GM12878 (cell line): ENCODE measurements around the gene GLS. TPM values are rescaled to one million over a fixed set of nuclear protein-coding genes. Genes with fewer than 3 reads are reported as not detected.

Experiments used
- ATAC-seq: fragments of 200-7000 bp; cut with Tn5 transposase; 3 replicates; pipeline ENCODE4 v1.9.1; 2020; ENCODE audit warnings: mild to moderate bottlenecking, moderate library complexity
- BruUV-seq: library from RNA; stranded (reverse); fragments of 400-500 nt; replicated peaks from 2 replicates; lab custom pipeline; 2021; lab: Mats Ljungman, UMichigan
- CTCF ChIA-PET: fragments of 300-600 bp; sonication (Branson Sonifier 250); formaldehyde crosslinking; extraction: SDS; loops from one replicate; lab custom pipeline; 2021; ENCODE audit warnings: inconsistent platforms; lab: Yijun Ruan, JAX
- POLR2A ChIA-PET: fragments of 350-600 bp; formaldehyde crosslinking; extraction: SDS; loops from one replicate; lab custom pipeline; 2021; ENCODE audit warnings: inconsistent platforms; lab: Charles Lee
- RAD21 ChIA-PET: fragments of 300-600 bp; sonication (Branson Sonifier 250); formaldehyde crosslinking; loops from one replicate; lab custom pipeline; 2023; ENCODE audit warnings: antibody characterized with exemption; ENCODE audit not compliant: unreplicated experiment; lab: Charles Lee
- SMC1A ChIA-PET: fragments of 300-600 bp; sonication (Branson Sonifier 250); formaldehyde crosslinking; loops from one replicate; lab custom pipeline; 2023; ENCODE audit not compliant: unreplicated experiment, uncharacterized antibody; lab: Charles Lee
- DNase-seq: peaks from one replicate; pipeline ENCODE4 v3.0.0-alpha.2; 2011; ENCODE audit warnings: low read depth, low spot score
- FAIRE-seq: peaks from 3 replicates; lab custom pipeline; 2011; peaks lifted over from hg19 to GRCh38; lab: Jason Lieb, UNC
- H2AFZ ChIP-seq: 2 replicates; pipeline ENCODE4 v1.6.0; 2011; ENCODE audit warnings: low read depth, low read length, control low read depth; ENCODE audit not compliant: control insufficient read depth
- H3K27ac ChIP-seq: 2 replicates; pipeline ENCODE4 v1.5.1; 2011; ENCODE audit warnings: control low read depth; ENCODE audit not compliant: control insufficient read depth, insufficient read depth
- H3K27me3 ChIP-seq, 2 experiments: replicated peaks in 1 of 2; 2 replicates each; pipeline versions ENCODE4 v1.6.0 to v1.6.1; 2011; ENCODE audit warnings: low read length in 1 of 2; ENCODE audit not compliant: control insufficient read depth in 2 of 2, insufficient read depth in 2 of 2
- H3K36me3 ChIP-seq, 2 experiments: 2 replicates each; pipeline ENCODE4 v1.5.1; 2011; ENCODE audit warnings: low read length in 1 of 2; ENCODE audit not compliant: control insufficient read depth in 2 of 2, insufficient read depth in 2 of 2
- H3K4me1 ChIP-seq: 2 replicates; pipeline ENCODE4 v1.6.1; 2011; ENCODE audit warnings: mild to moderate bottlenecking, low read length, moderate library complexity, mixed read lengths; ENCODE audit not compliant: control insufficient read depth, insufficient read depth
- H3K4me2 ChIP-seq: 2 replicates; pipeline ENCODE4 v1.6.0; 2011; ENCODE audit warnings: control low read depth; ENCODE audit not compliant: control insufficient read depth, insufficient read depth
- H3K4me3 ChIP-seq: fragments of 200-600 bp; sonication (generic); 2 replicates; pipeline ENCODE4 v1.5.1; 2016
- H3K79me2 ChIP-seq: 2 replicates; pipeline ENCODE4 v1.6.0; 2011; ENCODE audit warnings: low read length; ENCODE audit not compliant: control insufficient read depth, insufficient read depth
- H3K9ac ChIP-seq: 2 replicates; pipeline ENCODE4 v1.8.0; 2011; ENCODE audit warnings: low read length, control low read depth, mixed read lengths; ENCODE audit not compliant: control insufficient read depth, insufficient read depth
- H3K9me3 ChIP-seq: replicated peaks from 3 replicates; pipeline ENCODE4 v1.5.1; 2011; ENCODE audit warnings: mild to moderate bottlenecking, low read length; ENCODE audit not compliant: control insufficient read depth, insufficient read depth
- H4K20me1 ChIP-seq: 2 replicates; pipeline ENCODE4 v1.6.0; 2011; ENCODE audit not compliant: control insufficient read depth, insufficient read depth
- ATF3 ChIP-seq: IDR thresholded peaks from 2 replicates; pipeline ENCODE4 v1.6.1; 2011; ENCODE audit warnings: low read depth, mild to moderate bottlenecking, low read length, moderate library complexity, borderline replicate concordance; ENCODE audit errors: extremely low read depth
- POLR2A ChIP-seq: IDR thresholded peaks from 2 replicates; pipeline ENCODE4 v1.6.1; 2011; ENCODE audit warnings: low read depth, mild to moderate bottlenecking, low read length
- POLR2AphosphoS5 ChIP-seq: IDR thresholded peaks from 2 replicates; pipeline ENCODE4 v1.6.1; 2011; ENCODE audit warnings: mild to moderate bottlenecking, low read length, inconsistent platforms
- RAD51 ChIP-seq: fragments of 450-650 bp; IDR thresholded peaks from 2 replicates; pipeline ENCODE4 v1.6.1; 2016; ENCODE audit warnings: moderate library complexity, mild to moderate bottlenecking, inconsistent platforms
- SUZ12 ChIP-seq: fragments of 200-600 bp; sonication (generic); IDR thresholded peaks from one replicate; pipeline ENCODE4 v1.6.1; 2018; ENCODE audit warnings: antibody characterized with exemption, mild to moderate bottlenecking; ENCODE audit not compliant: unreplicated experiment
- WGBS: methylation state at CpG from one replicate; pipeline ENCODE4 v1.1.6; 2016; ENCODE audit warnings: low lambda C conversion rate; ENCODE audit not compliant: insufficient replicate concordance, insufficient coverage; ENCODE audit errors: missing lambda C conversion rate; 5-methylcytosine and 5-hydroxymethylcytosine counted together
- in situ Hi-C: fragments of 300-500 bp; cut with MboI; formaldehyde crosslinking; loops from 9 replicates; pipeline ENCODE4 v1.14.3; 2018; ENCODE audit warnings: mixed read lengths
- intact Hi-C: fragments of 100-400 bp; cut with micrococcal nuclease; formaldehyde crosslinking; loops from one replicate; pipeline ENCODE4 v1.14.2; 2022; ENCODE audit not compliant: unreplicated experiment
- polyA plus RNA-seq, 11 experiments: library from polyadenylated mRNA; depleted of rRNA in 4 of 11; unstranded in 6 of 11; stranded (reverse) in 5 of 11; fragments of >200 nt; fragmentation: Nextera tagmentation in 4 of 11; fragmentation: Illumina TruSeq in 1 of 11; extraction: Ambion mirVana in 4 of 11; extraction: Trizol in 1 of 11; gene quantifications; 1 replicate in 1 of 11; 2 replicates in 10 of 11; pipeline versions ENCODE4 v1.2.1 to v1.2.3, GENCODE V29; 2011 to 2016; ENCODE audit warnings: inconsistent platforms in 2 of 11, missing spikeins in 2 of 11, low read depth in 1 of 11
- total RNA-seq, 4 experiments: library from RNA; depleted of rRNA in 3 of 4; stranded (reverse); fragments of >200 nt in 3 of 4; fragmentation: Illumina TruSeq in 1 of 4; extraction: Trizol in 1 of 4; gene quantifications; 2 replicates each; pipeline versions ENCODE4 v1.2.1 to v1.2.3, GENCODE V29; 2013 to 2021
- TF ChIP-seq, protein P1 (sequence below): IDR thresholded peaks from 2 replicates; pipeline ENCODE4 v1.6.1; 2012; ENCODE audit warnings: low read depth, low read length, improper control_type of control experiment

Gene GLS
- total and polyA plus RNA-seq, 10 of the 15 experiments (the other 5 are each of a cell fraction or from before 2014, with no cell fraction given) = 15.7 to 145 (median 70.8) TPM

DNA sequence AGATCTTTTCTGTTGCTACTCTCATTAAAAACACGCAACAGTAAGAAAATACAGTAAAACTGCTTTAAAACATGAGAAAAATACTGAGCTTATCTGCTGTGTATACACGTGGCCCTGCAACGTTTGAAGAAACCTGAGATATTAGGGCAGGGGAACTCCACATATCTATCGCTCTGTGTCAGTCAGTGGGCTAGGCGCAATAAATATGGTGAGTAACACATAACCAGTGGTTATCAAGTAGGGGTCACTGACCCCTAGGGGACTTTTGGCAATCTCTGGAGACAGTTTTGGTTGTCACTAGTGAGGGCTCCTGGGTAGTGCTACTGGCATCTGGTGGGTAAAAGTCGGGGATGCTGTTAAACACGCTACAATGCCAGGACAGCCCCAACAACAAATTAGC is 118.4 kb downstream of the GLS start:
- H3K4me1 ChIP-seq = peaks cover 2% of the 10 kb centered on the region; the same call in 1 of the 2 replicates
- no peak overlapping the region for H3K4me2 ChIP-seq
- ATAC-seq = no peak
- in situ Hi-C loops (no loop called here), intact Hi-C loops (no loop called here)
- no peak overlapping the region for H3K4me3 ChIP-seq
- no peaks in the 10 kb centered on the region for H3K27me3 ChIP-seq
- CTCF ChIA-PET = no interaction called here
- POLR2A ChIA-PET = no interaction called here
- no peak overlapping the region for H3K27ac ChIP-seq
- H3K9me3 ChIP-seq = peaks cover 12% of the 10 kb centered on the region
- peaks cover 44 to 84% of the 10 kb centered on the region in 2 experiments for H3K36me3 ChIP-seq
- RAD21 ChIA-PET = no interaction called here
- FAIRE-seq = no peak
- 80% methylated on average over 7 of the region's 7 CpGs for WGBS
- no peak overlapping the region for H2AFZ ChIP-seq
- H3K9ac ChIP-seq = no peak overlapping the region
- peaks cover 17% of the 10 kb centered on the region for H3K79me2 ChIP-seq
- DNase-seq = no peak
- BruUV-seq = no TSS peak
- H4K20me1 ChIP-seq = peaks cover 26% of the 10 kb centered on the region
- SMC1A ChIA-PET = interaction anchor here (1.6 kb wide), 1 partner anchor 15 kb away, joined by 4 read pairs; no protein-coding TSS in a partner anchor
- no peak for TF ChIP-seq ATF3
- peak; percentile 81 for TF ChIP-seq POLR2AphosphoS5
- TF ChIP-seq, protein P1, sequence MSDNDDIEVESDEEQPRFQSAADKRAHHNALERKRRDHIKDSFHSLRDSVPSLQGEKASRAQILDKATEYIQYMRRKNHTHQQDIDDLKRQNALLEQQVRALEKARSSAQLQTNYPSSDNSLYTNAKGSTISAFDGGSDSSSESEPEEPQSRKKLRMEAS = no peak
- TF ChIP-seq RAD51 = no peak
- TF ChIP-seq POLR2A = 0 out of 2 replicates have a peak, but pooled peaks have one; percentile 47
- TF ChIP-seq SUZ12 = no peak
